ENCODE results near the gene TMEM106A. TPM values are rescaled to one million over a fixed set of nuclear protein-coding genes. Genes with fewer than 3 reads are reported as not detected.
A peak's percentile ranks its signal among the peaks of the same experiment; 100 is the strongest.

Gene TMEM106A
- total and polyA plus RNA-seq, 2 of the 13 experiments (the other 11 are each of a cell fraction or from before 2014, with no cell fraction given) = 16.9 to 35.9 TPM

DNA sequence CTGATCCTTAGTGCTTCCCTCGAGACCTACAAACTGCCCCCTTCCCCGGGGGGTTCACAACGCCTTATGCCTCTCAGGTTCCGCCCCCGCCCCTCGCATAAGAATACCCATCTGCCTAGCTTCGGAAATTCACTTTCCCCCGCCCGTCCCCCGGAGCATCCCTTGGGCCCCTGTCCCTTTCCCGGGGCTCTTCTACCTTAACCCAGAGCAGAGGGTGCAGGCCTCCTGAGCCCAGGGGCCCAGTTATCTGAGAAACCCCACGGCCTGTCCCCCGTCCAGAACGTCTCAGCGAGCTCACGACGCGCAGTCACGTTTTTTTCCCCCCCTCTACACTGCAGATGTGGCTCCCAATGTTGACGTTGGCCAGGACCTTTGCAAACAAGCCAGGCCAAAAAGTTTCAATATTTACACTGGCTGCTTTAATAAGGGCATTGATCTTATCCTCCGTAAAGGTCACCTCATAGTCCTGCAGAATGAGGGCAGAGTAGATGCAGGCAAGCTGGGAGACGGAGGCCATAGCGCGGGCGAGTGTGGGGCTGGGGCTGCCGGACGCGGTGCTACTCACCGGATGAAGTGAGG, 42.0 kb upstream of the TMEM106A start (continued):
- peak; percentile 97 for TF ChIP-seq ZNF609 (CRISPR knock-in tag; IDR thresholded peaks at IDR 0.05; ENCODE audit: borderline replicate concordance)
- TF ChIP-seq TBX3 (IDR thresholded peaks at IDR 0.05; ENCODE audit: borderline replicate concordance) = peak; percentile 88
- no peak for TF ChIP-seq PHF5A (CRISPR knock-in tag; IDR thresholded peaks at IDR 0.05; ENCODE audit: low read depth, unreplicated experiment)
- TF ChIP-seq ZNF256 (CRISPR knock-in tag; conservative IDR thresholded peaks at IDR 0.05) = no peak
- TF ChIP-seq NONO (IDR thresholded peaks at IDR 0.05) = no peak
- peak; percentile 58; the same call in 1 of the 2 replicates for TF ChIP-seq NONO (CRISPR knock-in tag; conservative IDR thresholded peaks at IDR 0.05)
- peak; percentile 58; the same call in 1 of the 2 replicates for TF ChIP-seq HMG20B (CRISPR knock-in tag; conservative IDR thresholded peaks at IDR 0.05)
- TF ChIP-seq SIN3A (IDR thresholded peaks at IDR 0.05; ENCODE audit: borderline replicate concordance, low read depth, low read length) = no peak; the same call in 1 of the 2 replicates
- TF ChIP-seq TRIM22 (IDR thresholded peaks at IDR 0.05) = no peak
- TF ChIP-seq, protein P1, sequence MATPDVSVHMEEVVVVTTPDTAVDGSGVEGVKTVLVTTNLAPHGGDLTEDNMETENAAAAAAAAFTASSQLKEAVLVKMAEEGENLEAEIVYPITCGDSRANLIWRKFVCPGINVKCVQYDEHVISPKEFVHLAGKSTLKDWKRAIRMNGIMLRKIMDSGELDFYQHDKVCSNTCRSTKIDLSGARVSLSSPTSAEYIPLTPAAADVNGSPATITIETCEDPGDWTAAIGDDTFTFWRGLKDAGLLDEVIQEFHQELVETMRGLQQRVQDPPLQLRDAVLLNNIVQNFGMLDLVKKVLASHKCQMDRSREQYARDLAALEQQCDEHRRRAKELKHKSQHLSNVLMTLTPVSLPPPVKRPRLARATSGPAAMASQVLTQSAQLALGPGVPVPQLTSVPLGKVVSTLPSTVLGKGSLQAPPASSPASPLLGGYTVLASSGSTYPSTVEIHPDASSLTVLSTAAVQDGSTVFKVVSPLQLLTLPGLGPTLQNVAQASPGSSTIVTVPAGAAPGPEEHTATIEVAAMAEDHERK (CRISPR knock-in tag; IDR thresholded peaks at IDR 0.05; ENCODE audit: low read depth) = no peak
- TF ChIP-seq HNF4A (CRISPR knock-in tag; IDR thresholded peaks at IDR 0.05) = peak; percentile 21; the same call in 1 of the 2 replicates
- TF ChIP-seq ZBTB8A (CRISPR knock-in tag; IDR thresholded peaks at IDR 0.05; ENCODE audit: borderline replicate concordance, low read depth) = no peak
- no peak for TF ChIP-seq ZSCAN12 (CRISPR knock-in tag; IDR thresholded peaks at IDR 0.05)
- no peak for TF ChIP-seq POLR2AphosphoS2 (IDR thresholded peaks at IDR 0.05; ENCODE audit: low read depth, low read length)
- TF ChIP-seq MED1 (CRISPR knock-in tag; IDR thresholded peaks at IDR 0.05) = peak; percentile 56
- TF ChIP-seq JUND (CRISPR knock-in tag; IDR thresholded peaks at IDR 0.05) = peak; percentile 47; the same call in 1 of the 2 replicates
- TF ChIP-seq BCL6 (CRISPR knock-in tag; IDR thresholded peaks at IDR 0.05) = peak; percentile 89
- TF ChIP-seq FOSL1 (CRISPR knock-in tag; IDR thresholded peaks at IDR 0.05; ENCODE audit: borderline replicate concordance) = no peak
- TF ChIP-seq, protein P2, sequence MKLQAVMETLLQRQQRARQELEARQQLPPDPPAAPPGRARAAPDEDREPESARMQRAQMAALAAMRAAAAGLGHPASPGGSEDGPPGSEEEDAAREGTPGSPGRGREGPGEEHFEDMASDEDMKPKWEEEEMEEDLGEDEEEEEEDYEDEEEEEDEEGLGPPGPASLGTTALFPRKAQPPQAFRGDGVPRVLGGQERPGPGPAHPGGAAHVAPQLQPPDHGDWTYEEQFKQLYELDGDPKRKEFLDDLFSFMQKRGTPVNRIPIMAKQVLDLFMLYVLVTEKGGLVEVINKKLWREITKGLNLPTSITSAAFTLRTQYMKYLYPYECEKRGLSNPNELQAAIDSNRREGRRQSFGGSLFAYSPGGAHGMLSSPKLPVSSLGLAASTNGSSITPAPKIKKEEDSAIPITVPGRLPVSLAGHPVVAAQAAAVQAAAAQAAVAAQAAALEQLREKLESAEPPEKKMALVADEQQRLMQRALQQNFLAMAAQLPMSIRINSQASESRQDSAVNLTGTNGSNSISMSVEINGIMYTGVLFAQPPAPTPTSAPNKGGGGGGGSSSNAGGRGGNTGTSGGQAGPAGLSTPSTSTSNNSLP (IDR thresholded peaks at IDR 0.05; ENCODE audit: low read depth, low read length) = peak; percentile 86
- TF ChIP-seq CCAR2 (optimal IDR thresholded peaks at IDR 0.05; ENCODE audit: low read depth, low read length) = no peak
- TF ChIP-seq HDAC1 (CRISPR knock-in tag; IDR thresholded peaks at IDR 0.05) = peak; percentile 95
- TF ChIP-seq ZFAT (CRISPR knock-in tag; conservative IDR thresholded peaks at IDR 0.05) = no peak

All from HepG2 (cell line).